ENCODE measurements around the gene P2RX5.

Gene P2RX5

GRCh38 chr17:3683054-3683511 is 12.9 kb downstream of the P2RX5 start:
- DNase-seq (ENCODE audit: low read depth in 4 of 4, low spot score in 1 of 4), result peak; percentile 33 to 43 (median 36)

DNA sequence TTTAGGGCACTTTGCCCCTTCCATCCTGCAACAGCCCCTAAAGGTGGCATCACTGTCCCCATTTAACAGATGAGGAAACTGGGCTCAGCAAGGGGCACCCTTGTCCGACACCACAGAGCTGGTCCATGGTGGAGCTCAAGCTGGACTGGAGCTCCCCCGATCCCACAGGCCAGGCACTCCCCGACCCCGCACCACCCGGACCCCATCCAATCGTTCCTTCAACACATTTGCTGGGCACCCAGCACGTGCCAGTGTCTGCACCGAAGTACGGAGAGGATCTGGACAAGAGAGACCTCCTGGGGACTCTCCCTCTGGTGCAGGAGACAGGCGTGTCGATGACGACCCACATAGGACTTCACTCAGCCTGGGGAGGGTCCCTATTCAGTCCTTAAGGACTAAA is 13.9 kb downstream of the P2RX5 start:
- DNase-seq (ENCODE audit: low read depth in 4 of 4, low spot score in 1 of 4), result no peak

- DNase-seq (ENCODE audit: low read depth in 4 of 4, low spot score in 1 of 4), result no peak
These were observed 14.4 kb downstream of the P2RX5 start for GRCh38 chr17:3681565-3681964.

- DNase-seq (ENCODE audit: low read depth in 4 of 4, low spot score in 1 of 4), result no peak
These were observed 14.9 kb downstream of the P2RX5 start for GRCh38 chr17:3681057-3681456.

DNA sequence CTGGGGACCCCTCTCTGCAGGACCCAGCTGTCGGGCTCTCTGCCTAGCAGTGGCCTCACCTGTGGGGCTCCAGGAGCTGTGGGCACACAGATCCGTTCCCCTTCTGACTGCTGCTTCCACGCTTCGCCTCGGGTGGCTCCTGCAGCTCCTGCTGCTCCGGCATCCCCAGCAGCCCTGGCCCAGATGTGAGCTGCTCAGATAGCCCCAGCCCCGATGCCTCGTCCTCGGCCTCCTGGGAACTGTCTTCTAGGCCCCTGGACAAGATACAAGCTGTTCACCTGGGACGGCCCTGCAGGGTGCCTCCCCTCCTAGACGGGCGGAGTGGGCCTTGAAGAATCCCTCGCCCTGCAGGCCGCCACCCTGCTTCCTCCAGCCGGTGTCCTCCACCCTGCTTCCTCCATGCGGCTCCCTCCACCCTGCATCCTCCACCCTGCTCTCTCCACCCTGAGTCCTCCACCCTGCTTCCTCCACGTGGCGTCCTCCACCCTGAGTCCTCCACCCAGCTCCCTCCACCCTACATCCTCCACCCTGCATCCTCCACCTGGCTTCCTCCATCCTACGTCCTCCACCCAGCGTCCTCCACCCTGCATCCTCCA is 16.3 kb downstream of the P2RX5 start:
- no peak for DNase-seq (ENCODE audit: low read depth in 4 of 4, low spot score in 1 of 4)

DNA sequence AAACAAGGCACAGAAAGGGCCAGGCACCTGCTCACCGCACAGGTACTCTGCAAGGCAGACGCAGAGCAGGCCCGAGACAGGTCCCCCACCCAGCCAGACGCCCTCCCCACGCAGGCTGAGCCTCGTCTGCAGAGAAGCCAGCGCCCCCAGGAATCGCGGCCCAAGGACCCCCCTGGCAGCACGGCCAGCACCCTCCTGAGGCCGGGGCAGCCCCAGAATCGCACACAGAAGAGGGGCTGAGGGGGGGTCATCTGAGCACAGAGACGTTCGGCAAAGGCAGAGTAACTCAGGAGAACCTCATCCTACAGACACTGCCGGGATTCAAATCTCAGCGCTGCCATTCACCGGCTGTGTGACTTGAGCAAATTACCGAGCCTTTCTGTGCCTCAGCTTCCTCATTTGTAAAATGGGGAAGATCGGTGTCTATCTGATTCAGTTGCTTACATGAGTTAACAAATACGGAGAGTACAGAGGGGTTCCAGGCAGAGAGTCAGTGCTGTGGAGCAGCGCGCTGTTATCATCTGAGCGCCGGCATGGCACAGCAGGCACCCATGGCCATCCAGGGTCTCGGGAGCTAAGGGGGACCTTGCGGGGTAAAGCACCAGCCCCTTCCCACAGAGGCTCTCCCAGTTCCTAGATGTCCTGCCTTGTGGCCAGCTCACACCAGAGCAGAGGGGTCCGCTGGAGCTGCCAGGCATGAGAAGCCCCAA is 17.0 kb downstream of the P2RX5 start:
- DNase-seq (ENCODE audit: low read depth in 4 of 4, low spot score in 1 of 4), result no peak

DNA sequence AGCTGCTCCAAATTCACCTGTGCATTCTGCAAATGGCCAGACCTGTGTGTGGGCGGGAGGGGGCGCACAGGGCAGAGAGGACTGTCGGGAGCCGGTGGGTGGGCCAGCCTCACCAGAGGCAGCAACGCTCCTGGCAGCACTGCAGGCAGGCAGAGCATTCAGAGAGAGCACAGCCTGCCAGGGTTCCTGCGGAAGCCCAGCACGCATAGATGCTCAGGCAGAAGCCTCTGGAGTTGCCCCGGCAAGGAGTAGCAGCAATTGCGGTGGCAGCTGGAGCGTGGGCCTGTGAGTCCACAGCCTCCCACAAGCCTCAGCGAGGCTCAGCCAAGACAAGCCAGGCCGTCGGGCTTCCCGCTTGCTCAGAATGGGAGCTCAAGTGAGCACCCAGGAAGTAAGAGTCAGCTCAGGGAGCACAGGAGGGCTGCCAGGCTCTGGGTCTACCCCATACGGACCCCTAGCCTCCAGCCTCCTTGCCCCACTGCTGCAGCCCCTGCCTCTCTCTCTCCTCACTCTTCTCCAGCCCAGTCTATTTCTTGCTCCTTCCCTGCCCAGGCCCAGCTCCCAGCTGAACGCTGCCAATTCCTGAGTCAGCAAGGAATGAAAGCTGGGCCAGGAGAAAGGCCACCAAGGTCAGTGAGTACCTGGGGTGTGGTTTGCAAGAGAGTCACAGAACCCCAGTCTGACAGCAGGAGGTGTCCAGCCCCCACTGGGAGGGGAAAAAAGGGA is 17.7 kb downstream of the P2RX5 start:
- DNase-seq (ENCODE audit: low read depth in 4 of 4, low spot score in 1 of 4), result no peak

GRCh38 chr17:3675886-3676285 is 20.1 kb downstream of the P2RX5 start:
- no peak for DNase-seq (ENCODE audit: low read depth in 4 of 4, low spot score in 1 of 4)

GRCh38 chr17:3672571-3672970 is 23.4 kb downstream of the P2RX5 start:
- no peak for DNase-seq (ENCODE audit: low read depth in 4 of 4, low spot score in 1 of 4)

DNA sequence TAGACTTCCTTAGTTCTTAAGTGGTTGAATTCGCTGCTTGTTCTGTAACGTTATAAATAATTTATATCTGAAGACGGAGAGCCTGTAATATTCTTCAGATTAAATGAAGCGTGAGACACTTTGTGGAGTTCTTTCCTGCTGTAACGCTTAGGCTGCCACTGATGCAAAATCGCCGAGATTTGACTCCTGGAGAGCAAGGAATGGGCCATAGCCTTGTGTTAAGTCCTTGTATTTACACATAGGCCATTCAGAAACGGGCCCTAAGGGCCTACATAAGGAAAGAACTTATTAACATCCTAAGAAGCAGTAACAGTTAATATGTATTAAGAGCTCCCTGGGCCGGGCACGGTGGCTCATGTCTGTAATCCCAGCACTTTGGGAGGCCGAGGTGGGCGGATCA is 26.4 kb downstream of the P2RX5 start:
- no peak for DNase-seq (ENCODE audit: low read depth in 4 of 4, low spot score in 1 of 4)

- no peak for DNase-seq (ENCODE audit: low read depth in 4 of 4, low spot score in 1 of 4)
These were observed 26.9 kb downstream of the P2RX5 start for GRCh38 chr17:3669085-3669347.

- DNase-seq (ENCODE audit: low read depth in 4 of 4, low spot score in 1 of 4), result peak; percentile 96 to 99 (median 98)
These were observed 27.5 kb downstream of the P2RX5 start, which contains the start of the genes EMC6 and TAX1BP3 for GRCh38 chr17:3668279-3669084. TSS of gene EMC6 (plus strand) at chr17:3668812. CDS start at chr17:3669147, 335 bp downstream. TSS of gene TAX1BP3 (minus strand) at chr17:3668578. CDS start at chr17:3668526, 52 bp downstream.

DNA sequence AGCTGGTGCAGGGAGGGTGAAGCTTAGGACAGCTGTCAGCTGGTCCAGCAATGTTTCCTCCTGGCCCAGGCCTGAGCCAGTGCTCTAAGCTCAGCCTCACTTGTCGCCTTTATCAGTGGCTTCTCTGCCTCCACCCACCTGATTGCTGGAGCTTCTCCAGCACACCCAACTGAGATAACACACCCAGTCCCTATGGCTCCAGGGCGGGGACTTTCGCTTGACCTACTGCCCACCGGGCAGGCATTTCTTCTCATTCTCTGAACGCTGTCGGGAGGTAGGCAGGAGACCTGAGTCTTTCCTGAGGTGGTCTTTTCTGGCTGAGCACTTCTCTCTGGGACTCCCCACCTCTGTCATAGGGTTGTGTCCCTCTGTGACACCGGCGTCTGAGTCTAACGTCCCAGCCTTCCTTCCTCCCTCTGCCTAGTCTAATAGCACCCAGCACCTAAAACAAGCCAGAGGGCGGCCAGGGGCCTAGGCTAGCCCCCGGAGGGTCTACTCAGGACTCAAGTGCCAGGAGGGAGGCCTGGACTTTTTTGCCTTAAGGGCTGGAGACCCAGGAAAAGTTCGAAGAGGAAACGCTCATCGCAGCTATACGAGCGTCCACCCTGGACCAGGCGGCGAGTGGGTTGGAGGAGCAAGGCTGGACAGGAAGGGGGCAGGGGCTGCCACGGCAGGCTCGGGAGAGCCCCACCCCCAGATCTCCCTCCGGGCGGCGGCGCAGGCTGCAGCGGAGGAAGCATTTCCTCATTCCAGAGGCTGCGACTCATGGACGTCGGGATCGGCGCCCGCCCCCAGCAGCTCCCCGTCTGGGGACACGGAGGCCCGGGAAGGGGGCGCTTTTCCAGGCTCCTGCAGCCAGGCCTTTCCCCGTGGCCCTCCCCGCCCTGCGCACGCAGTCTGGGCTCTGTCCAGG is 28.3 kb downstream of the P2RX5 start:
- DNase-seq (ENCODE audit: low read depth in 4 of 4, low spot score in 1 of 4), result no peak

DNA sequence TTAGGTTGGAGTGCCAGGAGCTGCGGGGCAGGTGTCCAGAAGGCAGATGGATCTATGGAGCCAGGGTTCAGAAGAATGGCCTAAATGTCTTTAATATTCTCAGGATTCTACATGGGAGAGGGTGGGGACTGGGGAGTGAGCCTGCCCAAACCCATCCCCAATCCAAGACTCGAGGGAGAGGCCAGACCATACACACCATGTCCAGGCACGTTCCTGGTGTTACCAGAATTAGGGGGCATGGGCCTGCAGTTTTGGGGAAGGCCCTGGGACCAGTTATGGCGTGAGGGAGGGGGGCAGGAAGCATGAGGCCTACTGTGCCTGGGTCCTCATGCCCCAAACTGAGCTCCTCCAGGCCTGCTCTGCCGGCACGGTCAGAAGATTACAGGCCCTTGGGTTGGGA is 29.4 kb downstream of the P2RX5 start:
- DNase-seq (ENCODE audit: low read depth in 4 of 4, low spot score in 1 of 4), result no peak

DNA sequence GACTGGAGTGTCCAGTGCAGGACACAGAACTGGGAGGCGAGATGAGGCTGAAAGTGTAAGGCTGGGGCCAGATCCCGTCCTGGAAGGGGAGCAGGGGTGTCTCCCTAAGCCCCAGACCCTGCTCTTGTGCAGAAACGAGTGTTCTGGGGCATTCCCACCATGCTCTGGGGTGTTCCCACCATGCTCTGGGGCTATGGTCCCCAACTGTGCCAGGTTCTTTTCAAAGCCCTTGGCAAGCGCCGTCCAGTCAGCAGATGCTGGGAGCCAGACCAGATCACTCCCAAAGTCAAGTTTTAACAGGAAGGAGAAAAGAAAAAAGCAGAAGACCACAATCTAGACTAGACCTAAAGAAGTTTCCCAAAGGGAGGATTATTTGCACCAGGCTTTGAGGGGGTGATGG is 30.1 kb downstream of the P2RX5 start:
- DNase-seq (ENCODE audit: low read depth in 4 of 4, low spot score in 1 of 4), result no peak

- no peak for DNase-seq (ENCODE audit: low read depth in 4 of 4, low spot score in 1 of 4)
These were observed 32.6 kb downstream of the P2RX5 start for GRCh38 chr17:3663102-3664011.

- no peak for DNase-seq (ENCODE audit: low read depth in 4 of 4, low spot score in 1 of 4)
These were observed 35.6 kb downstream of the P2RX5 start for GRCh38 chr17:3660311-3660891.

- DNase-seq (ENCODE audit: low read depth in 4 of 4, low spot score in 1 of 4), result no peak
These were observed 36.3 kb downstream of the P2RX5 start for GRCh38 chr17:3659541-3660111.
